ENCODE measurements around the gene IER5L. TPM values are rescaled to one million over a fixed set of nuclear protein-coding genes. Genes with fewer than 3 reads are reported as not detected.

The IER5L gene
- total and polyA plus RNA-seq, 2 donors from 2014 or later, result 18.0 to 46.9 TPM

DNA sequence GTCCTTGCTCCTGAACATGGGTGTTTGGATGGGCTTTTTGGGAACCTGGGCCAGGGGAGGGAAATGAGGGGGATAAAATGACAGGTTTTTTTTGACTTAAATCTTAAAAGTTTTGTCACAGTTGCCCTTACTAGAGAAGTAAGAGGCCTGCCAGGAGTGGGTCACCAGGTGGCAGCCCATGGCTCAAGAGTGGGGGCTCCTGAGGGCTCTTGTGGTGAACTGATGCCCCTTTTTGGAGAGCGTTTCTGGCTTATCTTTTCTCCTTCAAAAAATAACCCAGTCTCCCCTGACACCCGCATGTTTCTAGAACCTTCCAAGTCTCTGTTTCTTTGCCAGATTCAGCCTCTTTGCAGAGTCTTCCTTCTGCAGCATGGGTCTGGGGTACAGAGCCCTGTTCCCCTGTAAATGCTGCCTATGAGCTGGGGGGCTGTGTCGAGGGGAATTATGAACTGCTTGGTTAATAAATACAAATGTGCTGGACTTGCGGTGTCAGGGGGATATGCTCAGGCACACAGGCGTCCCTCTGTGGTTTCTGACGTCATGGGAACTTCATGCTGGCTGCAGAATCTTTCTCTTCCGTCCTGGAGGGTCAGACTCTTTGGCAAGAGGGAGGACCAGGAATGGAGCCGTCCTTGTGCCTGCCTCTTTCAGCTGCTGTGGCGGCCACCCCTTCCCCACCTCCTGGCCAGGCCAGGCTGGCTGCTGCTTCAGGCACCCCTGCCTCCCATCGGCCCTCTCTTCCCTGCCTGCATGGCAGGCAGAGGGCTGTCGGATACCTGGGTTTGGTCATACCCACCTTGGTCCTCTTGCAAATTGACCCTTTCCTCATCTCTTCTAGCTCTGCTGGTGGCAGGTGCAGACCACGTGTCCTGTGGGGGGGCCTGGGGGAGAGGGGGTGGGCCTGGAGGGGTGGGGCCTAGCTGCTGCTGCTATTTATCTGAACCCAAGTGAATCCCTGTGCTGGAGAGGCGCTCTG lies 36.7 kb downstream of the IER5L start:
- TF ChIP-seq, protein P1, sequence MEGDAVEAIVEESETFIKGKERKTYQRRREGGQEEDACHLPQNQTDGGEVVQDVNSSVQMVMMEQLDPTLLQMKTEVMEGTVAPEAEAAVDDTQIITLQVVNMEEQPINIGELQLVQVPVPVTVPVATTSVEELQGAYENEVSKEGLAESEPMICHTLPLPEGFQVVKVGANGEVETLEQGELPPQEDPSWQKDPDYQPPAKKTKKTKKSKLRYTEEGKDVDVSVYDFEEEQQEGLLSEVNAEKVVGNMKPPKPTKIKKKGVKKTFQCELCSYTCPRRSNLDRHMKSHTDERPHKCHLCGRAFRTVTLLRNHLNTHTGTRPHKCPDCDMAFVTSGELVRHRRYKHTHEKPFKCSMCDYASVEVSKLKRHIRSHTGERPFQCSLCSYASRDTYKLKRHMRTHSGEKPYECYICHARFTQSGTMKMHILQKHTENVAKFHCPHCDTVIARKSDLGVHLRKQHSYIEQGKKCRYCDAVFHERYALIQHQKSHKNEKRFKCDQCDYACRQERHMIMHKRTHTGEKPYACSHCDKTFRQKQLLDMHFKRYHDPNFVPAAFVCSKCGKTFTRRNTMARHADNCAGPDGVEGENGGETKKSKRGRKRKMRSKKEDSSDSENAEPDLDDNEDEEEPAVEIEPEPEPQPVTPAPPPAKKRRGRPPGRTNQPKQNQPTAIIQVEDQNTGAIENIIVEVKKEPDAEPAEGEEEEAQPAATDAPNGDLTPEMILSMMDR (IDR thresholded peaks at IDR 0.05; ENCODE audit: borderline replicate concordance, extremely low read depth, insufficient read depth), result no peak
- peak overlapping the region; percentile 24 to 65 (median 36) for H3K4me3 ChIP-seq (ENCODE audit: low read length in 3 of 3)
- peaks cover 11 to 74% (median 71%) of the 10 kb centered on the region in 3 donors for H3K4me1 ChIP-seq (ENCODE audit: control insufficient read depth in 2 of 3, insufficient read depth in 2 of 3, low read depth in 1 of 3, low read length in 3 of 3)
- no peaks in the 10 kb centered on the region for H3K27me3 ChIP-seq (ENCODE audit: control insufficient read depth, insufficient read depth, low read length)
- peak in 4 of 5 donors; percentile 53 to 84 (median 70) for DNase-seq
- FAIRE-seq, result no peak
- no peaks in the 10 kb centered on the region for H3K9me3 ChIP-seq (ENCODE audit: control insufficient read depth in 2 of 3, insufficient read depth in 1 of 3, low read length in 3 of 3)
- peak overlapping the region; percentile 13 to 97 (median 90) for H3K9ac ChIP-seq (ENCODE audit: low read length in 3 of 3)
- peaks cover 0 to 8% (median 3%) of the 10 kb centered on the region in 3 donors for H3K36me3 ChIP-seq (ENCODE audit: control insufficient read depth in 2 of 3, insufficient read depth in 3 of 3, low read length in 3 of 3)
- intact Hi-C loops (cut with DNase I), result no loop called here
- peak overlapping the region; percentile 99 to 100 for H3K27ac ChIP-seq (ENCODE audit: low read depth in 2 of 2, low read length in 2 of 2)

DNA sequence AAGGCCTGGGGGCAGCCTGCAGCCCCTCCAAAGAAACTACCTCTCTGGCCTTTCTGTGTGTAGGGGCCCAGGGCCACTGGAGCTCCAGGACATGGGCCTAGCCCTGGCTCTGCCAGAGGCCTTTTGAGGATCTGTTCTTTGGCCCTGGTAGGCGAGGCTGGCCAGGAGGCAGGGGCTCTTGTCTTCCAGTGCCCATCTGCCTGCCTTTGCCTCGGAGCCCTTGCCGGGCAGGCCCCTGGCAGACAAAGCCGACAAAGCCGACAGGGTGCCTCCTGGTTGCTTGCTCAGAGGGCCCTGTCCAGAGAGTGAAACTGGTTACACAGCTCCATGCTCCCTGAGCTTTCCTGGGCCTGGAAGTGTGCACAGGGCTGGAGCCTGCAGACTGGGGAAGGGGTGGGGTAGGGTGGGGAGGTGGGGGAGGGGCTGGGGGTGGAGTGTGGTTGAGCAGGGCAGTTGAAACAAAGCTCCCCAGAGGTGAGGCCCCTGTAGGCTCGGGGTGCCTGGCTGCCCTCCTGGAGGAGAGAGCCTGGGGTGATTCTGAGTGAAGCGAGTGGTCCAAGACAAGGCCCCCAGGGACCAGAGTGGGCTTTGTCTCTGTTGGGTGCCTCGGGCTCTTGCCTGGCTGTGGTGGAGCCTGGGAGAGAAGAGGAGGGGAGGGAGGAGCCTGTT lies 37.5 kb downstream of the IER5L start:
- FAIRE-seq (no peak), DNase-seq (peak in 3 of 5 donors; percentile 69 to 91 (median 73))
- Histone ChIP-seq H3K4me1 (ENCODE audit: control insufficient read depth in 2 of 3, insufficient read depth in 2 of 3, low read depth in 1 of 3, low read length in 3 of 3) (peaks cover 11 to 66% (median 62%) of the 10 kb centered on the region in 3 donors), H3K36me3 (ENCODE audit: control insufficient read depth in 2 of 3, insufficient read depth in 3 of 3, low read length in 3 of 3) (peaks cover 0 to 7% (median 3%) of the 10 kb centered on the region in 3 donors), H3K27ac (ENCODE audit: low read depth in 2 of 2, low read length in 2 of 2) (peak overlapping the region; percentile 99 to 100), H3K9ac (ENCODE audit: low read length in 3 of 3) (peak overlapping the region; percentile 54 to 100 (median 99)), H3K9me3 (ENCODE audit: control insufficient read depth in 2 of 3, insufficient read depth in 1 of 3, low read length in 3 of 3) (no peaks in the 10 kb centered on the region), H3K4me3 (ENCODE audit: low read length in 3 of 3) (peak overlapping the region; percentile 42 to 65 (median 59)), H3K27me3 (ENCODE audit: control insufficient read depth, insufficient read depth, low read length) (no peaks in the 10 kb centered on the region)
- intact Hi-C loops (cut with DNase I), result no loop called here
- TF ChIP-seq, protein P1 (IDR thresholded peaks at IDR 0.05; ENCODE audit: borderline replicate concordance, extremely low read depth, insufficient read depth), result no peak

DNA sequence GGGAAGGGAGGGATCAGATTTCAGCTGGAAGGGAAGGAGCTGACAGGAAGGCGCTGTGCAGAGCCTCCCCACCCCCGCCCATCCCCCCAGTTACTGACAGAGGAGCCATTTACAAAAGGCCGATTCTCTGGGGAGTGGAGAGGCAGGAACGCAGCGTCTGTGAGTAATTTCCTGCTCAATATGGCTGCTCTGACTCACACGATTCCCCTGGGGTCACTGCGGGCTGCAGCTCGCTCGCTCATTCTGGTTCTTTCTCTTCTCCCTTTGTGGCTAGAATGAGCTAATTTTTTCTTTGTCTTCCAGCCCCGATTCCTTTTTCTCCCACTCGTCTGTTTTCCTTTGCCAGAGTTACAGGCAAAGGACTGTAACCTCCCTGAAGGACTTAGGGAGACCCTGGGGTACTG lies 38.1 kb downstream of the IER5L start:
- Histone ChIP-seq H3K27ac (ENCODE audit: low read depth in 2 of 2, low read length in 2 of 2) (peak overlapping the region; percentile 99 to 100), H3K4me3 (ENCODE audit: low read length in 3 of 3) (peak overlapping the region; percentile 42 to 65 (median 59)), H3K36me3 (ENCODE audit: control insufficient read depth in 2 of 3, insufficient read depth in 3 of 3, low read length in 3 of 3) (peaks cover 0 to 7% (median 3%) of the 10 kb centered on the region in 3 donors), H3K9ac (ENCODE audit: low read length in 3 of 3) (peak overlapping the region; percentile 54 to 100 (median 99)), H3K4me1 (ENCODE audit: control insufficient read depth in 2 of 3, insufficient read depth in 2 of 3, low read depth in 1 of 3, low read length in 3 of 3) (peaks cover 11 to 61% (median 59%) of the 10 kb centered on the region in 3 donors), H3K9me3 (ENCODE audit: control insufficient read depth in 2 of 3, insufficient read depth in 1 of 3, low read length in 3 of 3) (no peaks in the 10 kb centered on the region), H3K27me3 (ENCODE audit: control insufficient read depth, insufficient read depth, low read length) (no peaks in the 10 kb centered on the region)
- FAIRE-seq, result no peak
- intact Hi-C loops (cut with DNase I), result loop anchor here (5.0 kb wide), 1 partner anchor 477 kb away; no protein-coding TSS in a partner anchor
- peak; percentile 95 to 99 (median 97) for DNase-seq
- TF ChIP-seq, protein P1 (IDR thresholded peaks at IDR 0.05; ENCODE audit: borderline replicate concordance, extremely low read depth, insufficient read depth), result no peak

Data from kidney (tissue), 14 donors.